ENCODE data around the gene MTHFD2L. TPM values are rescaled to one million over a fixed set of nuclear protein-coding genes. Genes with fewer than 3 reads are reported as not detected.

The MTHFD2L gene
- total RNA-seq, 6 experiments from 2014 or later = 5.2 to 9.0 (median 8.1) TPM

- H3K27ac Mint-ChIP-seq = no peak overlapping the region
- no peak for TF ChIP-seq CTCF (IDR thresholded peaks at IDR 0.05)
- no peaks in the 10 kb centered on the region for H3K9me3 Mint-ChIP-seq
- peaks cover 24% of the 10 kb centered on the region for H3K4me1 Mint-ChIP-seq (ENCODE audit: low read depth)
- peaks cover 2% of the 10 kb centered on the region; the same call in 1 of the 2 replicates for H3K27me3 Mint-ChIP-seq (ENCODE audit: insufficient read depth)
- no peak overlapping the region for H3K4me3 Mint-ChIP-seq
- DNase-seq = no peak
- peaks cover 20% of the 10 kb centered on the region for H3K36me3 Mint-ChIP-seq (ENCODE audit: low read depth)
These were observed 120.6 kb downstream of the MTHFD2L start for GRCh38 chr4:74278490-74278889.

GRCh38 chr4:74279716-74280115, 121.8 kb downstream of the MTHFD2L start:
- TF ChIP-seq CTCF (IDR thresholded peaks at IDR 0.05) = no peak

GRCh38 chr4:74282926-74283325, 125.0 kb downstream of the MTHFD2L start:
- peaks cover 15% of the 10 kb centered on the region for H3K36me3 Mint-ChIP-seq (ENCODE audit: low read depth)
- H3K9me3 Mint-ChIP-seq = no peaks in the 10 kb centered on the region
- no peaks in the 10 kb centered on the region for H3K27me3 Mint-ChIP-seq (ENCODE audit: insufficient read depth)
- H3K27ac Mint-ChIP-seq = peak overlapping the region; percentile 92; the same call in 1 of the 2 replicates
- H3K4me1 Mint-ChIP-seq (ENCODE audit: low read depth) = peaks cover 56% of the 10 kb centered on the region
- TF ChIP-seq CTCF (IDR thresholded peaks at IDR 0.05) = no peak
- peak overlapping the region; percentile 80; the same call in 1 of the 2 replicates for H3K4me3 Mint-ChIP-seq
- peak; percentile 3 for DNase-seq

More at GRCh38 chr4:74279716-74280115, 121.8 kb downstream of the MTHFD2L start:
- H3K4me1 Mint-ChIP-seq (ENCODE audit: low read depth) = peaks cover 36% of the 10 kb centered on the region
- H3K9me3 Mint-ChIP-seq = no peaks in the 10 kb centered on the region
- peaks cover 2% of the 10 kb centered on the region; the same call in 1 of the 2 replicates for H3K27me3 Mint-ChIP-seq (ENCODE audit: insufficient read depth)
- DNase-seq = no peak
- H3K36me3 Mint-ChIP-seq (ENCODE audit: low read depth) = peaks cover 20% of the 10 kb centered on the region
- H3K27ac Mint-ChIP-seq = no peak overlapping the region
- H3K4me3 Mint-ChIP-seq = no peak overlapping the region

- H3K36me3 Mint-ChIP-seq (ENCODE audit: low read depth) = peaks cover 15% of the 10 kb centered on the region
- peak overlapping the region; percentile 92 for H3K27ac Mint-ChIP-seq
- peak overlapping the region; percentile 80 for H3K4me3 Mint-ChIP-seq
- H3K27me3 Mint-ChIP-seq (ENCODE audit: insufficient read depth) = no peaks in the 10 kb centered on the region
- peaks cover 56% of the 10 kb centered on the region for H3K4me1 Mint-ChIP-seq (ENCODE audit: low read depth)
- H3K9me3 Mint-ChIP-seq = no peaks in the 10 kb centered on the region
- peak; percentile 90 for DNase-seq
- TF ChIP-seq CTCF (IDR thresholded peaks at IDR 0.05) = no peak
These were observed 125.7 kb downstream of the MTHFD2L start for GRCh38 chr4:74283614-74284013.

GRCh38 chr4:74284053-74284452, 126.1 kb downstream of the MTHFD2L start:
- H3K4me1 Mint-ChIP-seq (ENCODE audit: low read depth) = peaks cover 56% of the 10 kb centered on the region
- DNase-seq = peak; percentile 95
- H3K9me3 Mint-ChIP-seq = no peaks in the 10 kb centered on the region
- H3K4me3 Mint-ChIP-seq = peak overlapping the region; percentile 80
- H3K27me3 Mint-ChIP-seq (ENCODE audit: insufficient read depth) = no peaks in the 10 kb centered on the region
- peaks cover 15% of the 10 kb centered on the region for H3K36me3 Mint-ChIP-seq (ENCODE audit: low read depth)
- TF ChIP-seq CTCF (IDR thresholded peaks at IDR 0.05) = no peak
- peak overlapping the region; percentile 92 for H3K27ac Mint-ChIP-seq
